CD4-positive, alpha-beta T cell treated with Interleukin-1 beta for 1 hour (primary cell): ENCODE data around the gene CSMD2.

Experiments
- DNase-seq, 2 donors: peaks; one replicate each; pipeline ENCODE4 v3.0.0-alpha.2; 2020 to 2022

Gene CSMD2

GRCh38 chr1:33895976-33896375, 269.1 kb downstream of the CSMD2 start:
- DNase-seq, result no peak

DNA sequence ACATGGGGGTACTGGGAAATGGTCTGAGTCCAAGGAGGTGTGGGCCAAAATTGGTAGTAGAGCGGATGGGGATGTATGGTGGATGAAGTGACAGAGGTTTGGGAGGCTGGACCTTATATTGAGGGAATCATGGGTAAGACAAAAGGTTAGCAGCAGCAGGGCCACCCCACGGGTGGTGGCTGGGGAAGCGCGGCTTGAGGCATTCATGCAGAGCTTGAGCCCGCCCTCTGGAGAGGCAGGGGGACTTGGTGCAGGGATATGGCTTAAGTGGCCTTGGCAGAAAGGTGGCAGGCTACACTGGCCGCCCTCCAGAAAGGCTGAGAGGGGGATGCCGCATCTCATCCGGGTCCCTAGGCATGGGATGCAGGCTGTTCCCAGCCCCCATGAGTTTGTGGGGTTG, 269.6 kb downstream of the CSMD2 start:
- no peak for DNase-seq

- no peak for DNase-seq
Observed at GRCh38 chr1:33893147-33893830, 271.7 kb downstream of the CSMD2 start.

DNA sequence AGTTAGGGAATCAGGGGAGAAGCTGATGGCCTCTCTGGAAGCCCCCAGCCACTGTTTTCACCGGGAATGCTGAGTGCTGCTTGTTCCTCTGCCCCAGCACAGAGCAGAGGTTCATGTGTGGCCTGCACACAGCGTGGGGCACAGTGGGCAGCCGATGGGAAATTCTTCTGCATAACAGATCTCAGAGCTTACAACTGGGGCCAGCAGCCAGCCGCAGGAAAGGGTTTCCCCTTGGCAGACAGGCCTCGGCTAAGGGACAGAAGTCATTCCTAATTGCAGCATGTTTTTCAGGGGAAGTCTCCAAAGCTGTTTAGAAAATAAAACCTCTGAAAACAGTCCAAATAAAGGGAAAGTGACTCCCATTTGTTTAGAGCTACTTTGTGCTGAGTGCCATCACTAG, 278.5 kb downstream of the CSMD2 start:
- no peak for DNase-seq

GRCh38 chr1:33880305-33880704, 284.7 kb downstream of the CSMD2 start:
- no peak for DNase-seq

- no peak for DNase-seq
Observed at GRCh38 chr1:33878392-33878791, 286.6 kb downstream of the CSMD2 start.

DNA sequence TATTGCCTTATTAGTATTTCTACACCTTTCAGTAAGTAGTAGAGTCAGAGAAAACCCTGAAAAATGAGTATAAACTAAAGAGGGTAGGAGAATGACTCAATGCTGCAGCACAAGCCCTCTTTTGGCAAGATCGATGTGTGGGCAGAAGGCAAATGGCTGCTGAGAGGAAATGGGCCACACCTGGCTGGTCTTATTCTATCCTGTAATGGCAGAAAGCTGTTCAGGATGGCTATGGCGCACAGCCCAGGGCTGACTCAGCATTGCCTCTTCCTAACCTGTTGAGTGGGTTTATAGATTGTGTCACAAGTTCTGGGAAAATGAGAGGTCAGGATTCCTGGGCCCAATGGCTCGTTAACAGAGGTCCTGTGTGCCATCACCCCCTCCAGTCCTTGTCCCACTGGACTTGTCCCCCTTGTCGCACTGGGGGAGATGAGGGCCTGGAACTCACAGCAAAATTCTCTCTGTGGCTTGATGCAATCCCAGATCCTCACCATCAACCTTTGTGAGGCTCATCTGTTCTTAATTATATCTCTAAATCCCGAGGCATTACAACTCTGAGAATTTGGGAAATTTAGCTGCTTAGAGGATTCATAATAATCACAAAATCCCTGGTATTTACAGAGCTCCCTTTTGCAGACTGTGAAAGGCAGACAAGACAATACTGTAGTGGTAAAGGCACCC, 287.9 kb downstream of the CSMD2 start:
- no peak for DNase-seq

DNA sequence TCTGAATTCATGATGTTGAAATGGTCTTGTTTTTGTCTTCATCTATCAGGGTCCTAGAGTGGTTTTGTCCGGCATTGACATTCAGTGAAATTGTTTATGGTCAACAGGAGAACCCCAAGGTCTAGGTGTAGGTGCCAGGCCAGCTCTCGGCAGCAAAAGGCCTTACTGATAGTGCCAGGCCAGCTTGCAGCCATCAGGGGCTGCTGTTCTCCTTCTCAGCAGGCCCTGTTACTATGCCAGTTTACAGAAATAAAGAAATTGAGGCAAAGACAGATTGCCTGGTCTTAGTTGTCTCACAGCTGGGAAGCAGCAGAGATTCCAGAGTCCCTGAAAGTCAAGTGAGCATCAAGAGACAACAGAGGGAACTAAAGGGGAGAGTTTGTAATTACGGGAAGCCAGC, 289.2 kb downstream of the CSMD2 start:
- no peak for DNase-seq

DNA sequence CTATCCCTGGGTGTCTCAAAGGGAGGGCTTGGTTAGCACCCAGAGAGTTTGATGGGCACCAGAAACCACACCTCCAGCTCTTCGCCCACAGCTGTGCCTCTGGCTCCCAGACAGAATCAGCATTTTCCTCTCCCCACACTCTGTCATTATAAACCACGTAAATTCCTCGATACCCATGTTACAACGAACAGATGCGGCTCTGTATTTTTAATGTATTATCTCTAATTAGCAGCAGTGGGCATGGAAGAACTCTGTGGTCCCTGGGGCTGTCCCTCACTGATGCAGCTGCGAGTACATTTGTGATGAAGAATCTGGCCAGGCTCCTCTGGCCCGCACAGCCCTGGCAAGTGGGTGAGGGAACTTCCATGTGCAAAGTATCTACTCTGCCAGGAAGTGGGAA, 290.4 kb downstream of the CSMD2 start:
- no peak for DNase-seq

GRCh38 chr1:33872683-33873082, 292.3 kb downstream of the CSMD2 start:
- no peak for DNase-seq

GRCh38 chr1:33872275-33872674, 292.8 kb downstream of the CSMD2 start:
- no peak for DNase-seq

- no peak for DNase-seq
Observed at GRCh38 chr1:33867684-33868083, 297.3 kb downstream of the CSMD2 start.

DNA sequence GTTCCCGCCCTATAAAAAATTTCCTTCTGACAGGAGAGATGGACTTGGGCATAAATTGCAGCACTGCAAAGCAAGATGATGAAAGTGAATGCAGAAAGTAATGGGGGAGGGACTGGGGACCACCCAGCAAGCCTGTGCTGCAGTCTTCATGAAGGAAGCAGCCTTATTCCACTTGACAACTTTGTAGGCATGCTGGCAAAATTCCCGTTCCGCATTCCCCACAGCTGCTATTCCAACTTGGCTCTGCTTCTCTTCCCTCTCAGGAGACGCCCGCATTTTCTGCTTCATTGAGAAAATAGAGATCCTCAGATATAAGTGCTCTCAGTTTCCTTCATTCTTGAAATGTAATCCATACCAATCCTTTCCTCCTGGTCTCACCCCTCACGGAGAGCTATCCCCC, 298.7 kb downstream of the CSMD2 start:
- no peak for DNase-seq

- no peak for DNase-seq
Observed at GRCh38 chr1:33864460-33865389, 300.3 kb downstream of the CSMD2 start.

DNA sequence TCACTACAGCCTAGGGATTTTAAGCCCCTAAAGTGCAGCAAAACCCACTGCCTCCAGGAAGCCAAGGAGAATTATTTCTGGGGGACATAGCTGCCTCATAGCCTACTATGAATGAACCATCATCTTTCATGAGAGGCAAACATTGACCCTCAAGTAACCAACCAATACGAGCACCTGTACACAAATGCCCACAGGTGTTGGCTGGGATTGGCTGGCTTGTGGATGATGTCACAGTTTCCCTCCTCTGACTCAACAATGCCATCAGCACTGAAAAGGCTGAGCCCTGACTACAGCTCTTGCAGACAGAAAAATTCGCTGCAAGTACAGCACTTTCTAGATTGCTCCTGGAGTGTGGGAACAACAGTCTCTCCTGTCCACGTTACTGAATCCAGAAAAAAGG, 301.3 kb downstream of the CSMD2 start, which contains the start of gene HMGB4:
Gene HMGB4 (plus strand): TSS at position 301 of the 400 bp plus-strand sequence. CDS start 113 bp downstream, outside the sequence.
- no peak for DNase-seq

DNA sequence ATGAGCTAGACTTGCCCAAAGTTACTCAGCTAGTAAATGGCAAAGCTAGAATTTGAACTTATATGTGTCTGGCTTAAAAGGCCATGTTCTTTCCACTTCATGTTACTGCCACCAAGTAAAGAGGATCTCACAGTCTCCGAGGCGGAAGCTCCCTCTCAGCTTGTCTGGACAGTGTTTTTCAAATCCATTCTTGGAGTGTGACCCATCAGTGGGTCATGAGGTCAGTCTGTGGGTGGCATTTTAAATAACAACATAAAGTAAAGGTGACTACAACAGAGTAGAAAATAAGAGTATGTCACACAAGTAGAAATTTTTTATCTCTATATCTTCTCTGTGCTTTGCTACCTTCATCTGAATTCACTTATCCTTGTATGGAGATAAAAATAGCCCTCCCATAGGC, 304.4 kb downstream of the CSMD2 start:
- no peak for DNase-seq

GRCh38 chr1:33854091-33854490, 310.9 kb downstream of the CSMD2 start:
- DNase-seq, result no peak

DNA sequence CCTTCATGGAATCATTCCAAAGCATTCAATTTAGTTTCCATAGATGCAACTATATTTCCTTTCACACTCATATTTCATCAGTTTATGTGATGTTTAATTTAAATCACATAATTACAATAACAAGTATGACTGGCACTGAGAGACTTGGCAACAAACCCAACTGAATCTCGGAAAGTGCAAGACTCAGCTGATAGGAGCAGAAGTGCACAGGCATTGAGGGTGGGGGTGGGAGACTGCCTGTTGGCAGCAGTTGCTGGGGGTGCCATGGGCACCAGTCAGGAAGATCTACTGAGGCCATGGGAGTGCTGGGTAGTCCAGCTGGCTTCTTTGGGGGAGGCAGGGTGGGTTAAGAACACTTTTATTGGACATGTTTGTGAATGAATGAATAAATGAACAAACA, 311.6 kb downstream of the CSMD2 start:
- DNase-seq, result no peak

DNA sequence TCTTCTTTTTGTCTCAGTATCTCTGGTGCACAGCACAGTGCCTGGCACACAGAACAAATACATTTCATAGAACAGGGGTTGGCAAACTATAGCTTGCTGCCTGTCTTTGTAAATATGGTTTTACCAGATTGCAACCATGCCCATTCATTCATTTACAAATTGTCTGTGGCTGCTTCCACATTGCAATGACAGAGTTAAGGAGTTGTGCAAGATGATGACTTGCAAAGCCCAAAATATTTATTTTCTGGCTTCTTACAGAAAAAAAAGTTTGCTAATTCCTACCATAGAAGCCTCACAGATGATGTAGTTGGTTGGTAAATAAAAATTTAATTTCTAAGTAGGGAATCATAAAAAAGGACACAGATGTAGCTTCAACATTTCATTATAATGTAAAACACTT, 312.3 kb downstream of the CSMD2 start:
- no peak for DNase-seq

GRCh38 chr1:33850481-33850880, 314.5 kb downstream of the CSMD2 start:
- DNase-seq, result no peak

- no peak for DNase-seq
Observed at GRCh38 chr1:33849211-33849610, 315.8 kb downstream of the CSMD2 start.

DNA sequence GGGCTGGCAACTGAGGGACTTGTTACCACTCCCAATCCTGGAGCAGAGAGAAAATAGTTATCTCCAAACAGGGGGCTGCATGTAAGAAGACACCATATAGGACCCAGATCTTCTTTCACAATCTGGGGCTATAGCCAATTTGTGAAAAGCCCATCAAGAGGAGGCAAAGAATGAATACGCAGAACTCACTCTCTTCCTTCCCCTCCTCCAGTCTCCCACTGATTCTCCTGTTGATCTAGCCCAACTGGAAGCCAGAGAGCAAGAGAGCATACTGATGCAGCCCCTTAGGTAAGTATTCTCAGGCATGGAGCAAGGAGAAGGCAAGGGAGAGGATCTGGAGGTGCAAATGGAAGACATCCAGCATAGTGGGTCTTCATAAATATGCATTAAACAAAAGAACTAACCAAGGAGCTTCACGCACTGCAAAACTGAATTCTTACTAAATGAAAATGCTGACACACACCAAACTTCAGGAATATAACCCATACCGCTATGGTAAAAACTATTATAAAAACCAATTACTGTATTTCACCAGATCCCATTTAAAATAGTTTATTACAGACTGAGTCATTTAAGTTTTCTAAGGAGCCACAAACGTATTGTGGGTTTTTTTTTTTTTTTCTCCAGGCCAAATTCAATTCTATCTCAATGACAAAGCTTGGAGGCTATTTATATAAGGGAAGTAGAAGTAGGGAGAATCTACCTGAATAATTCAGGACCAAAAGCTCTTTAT, 316.7 kb downstream of the CSMD2 start:
- no peak for DNase-seq

DNA sequence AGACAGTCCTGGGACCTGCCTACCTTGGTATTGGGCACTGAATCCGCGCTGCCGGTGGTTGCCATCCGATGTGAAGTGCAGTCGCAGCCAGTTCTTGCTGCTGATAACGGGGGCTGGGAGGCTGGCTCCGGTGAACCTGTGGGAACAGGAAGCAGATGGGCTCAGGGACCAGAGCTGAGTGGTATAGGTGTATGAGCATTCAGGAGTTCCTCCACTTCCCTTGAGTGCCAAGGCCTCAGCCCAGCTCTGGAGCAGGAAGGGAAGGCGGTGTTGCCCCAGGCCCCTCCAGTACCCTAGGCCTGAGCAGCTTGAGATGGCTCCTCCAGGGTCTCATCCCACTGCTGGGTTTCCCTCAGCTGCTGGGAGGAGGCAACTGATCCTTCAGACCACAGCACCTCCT, 318.2 kb downstream of the CSMD2 start:
- no peak for DNase-seq
